Measurements from ENCODE around the gene PTBP1.
A peak's percentile ranks its signal among the peaks of the same experiment; 100 is the strongest.

Gene PTBP1

DNA sequence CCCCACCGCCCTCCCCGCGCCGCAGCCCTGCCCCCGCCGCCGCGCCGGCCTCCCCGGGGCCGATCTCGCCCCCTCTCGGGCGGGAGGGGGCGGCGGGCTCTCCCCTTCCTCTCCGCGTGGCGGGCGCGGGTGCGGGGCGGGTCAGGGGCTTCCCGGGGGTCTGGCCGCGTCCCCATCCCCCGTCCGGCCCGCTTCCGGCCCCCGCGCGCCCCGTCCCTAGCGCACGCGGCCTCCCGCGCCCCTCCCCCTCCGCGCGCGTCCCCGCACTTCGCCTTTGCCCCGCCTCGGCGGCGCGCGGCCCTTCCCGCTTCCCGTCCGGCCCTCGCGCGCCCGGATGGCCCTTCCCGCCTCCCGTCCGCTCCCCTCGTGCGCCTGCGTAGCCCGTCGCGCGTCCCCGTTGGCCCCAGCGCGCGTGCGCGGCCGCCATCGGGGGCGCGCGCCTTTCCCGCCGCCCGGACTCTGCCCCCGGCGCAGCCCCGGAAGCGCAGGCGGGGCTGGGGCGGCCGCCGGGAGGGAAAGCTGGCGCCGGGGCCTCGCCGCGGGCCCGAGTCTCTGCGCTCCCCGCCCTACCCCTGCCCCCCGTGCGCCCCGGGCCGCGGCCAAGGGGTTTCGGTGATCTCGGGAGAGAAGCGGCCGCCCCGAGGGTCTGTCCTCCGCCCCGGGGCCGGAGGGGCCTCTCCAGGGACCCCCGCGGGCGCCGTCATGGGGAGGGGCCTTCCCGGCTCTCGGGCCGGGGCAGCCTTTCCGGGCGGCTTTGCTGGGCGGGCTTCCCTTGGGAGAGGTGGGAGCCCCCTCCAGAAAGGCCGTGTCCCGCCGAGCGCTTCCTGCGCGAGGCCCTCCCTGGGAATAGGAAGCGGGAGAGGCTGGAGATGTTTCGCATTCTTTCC, 519 bp downstream of the PTBP1 start:
- DNase-seq (ENCODE audit: low read depth) = peak; percentile 85

- DNase-seq (ENCODE audit: low read depth) = no peak
These were observed 1.3 kb downstream of the PTBP1 start for GRCh38 chr19:798415-799075.

DNA sequence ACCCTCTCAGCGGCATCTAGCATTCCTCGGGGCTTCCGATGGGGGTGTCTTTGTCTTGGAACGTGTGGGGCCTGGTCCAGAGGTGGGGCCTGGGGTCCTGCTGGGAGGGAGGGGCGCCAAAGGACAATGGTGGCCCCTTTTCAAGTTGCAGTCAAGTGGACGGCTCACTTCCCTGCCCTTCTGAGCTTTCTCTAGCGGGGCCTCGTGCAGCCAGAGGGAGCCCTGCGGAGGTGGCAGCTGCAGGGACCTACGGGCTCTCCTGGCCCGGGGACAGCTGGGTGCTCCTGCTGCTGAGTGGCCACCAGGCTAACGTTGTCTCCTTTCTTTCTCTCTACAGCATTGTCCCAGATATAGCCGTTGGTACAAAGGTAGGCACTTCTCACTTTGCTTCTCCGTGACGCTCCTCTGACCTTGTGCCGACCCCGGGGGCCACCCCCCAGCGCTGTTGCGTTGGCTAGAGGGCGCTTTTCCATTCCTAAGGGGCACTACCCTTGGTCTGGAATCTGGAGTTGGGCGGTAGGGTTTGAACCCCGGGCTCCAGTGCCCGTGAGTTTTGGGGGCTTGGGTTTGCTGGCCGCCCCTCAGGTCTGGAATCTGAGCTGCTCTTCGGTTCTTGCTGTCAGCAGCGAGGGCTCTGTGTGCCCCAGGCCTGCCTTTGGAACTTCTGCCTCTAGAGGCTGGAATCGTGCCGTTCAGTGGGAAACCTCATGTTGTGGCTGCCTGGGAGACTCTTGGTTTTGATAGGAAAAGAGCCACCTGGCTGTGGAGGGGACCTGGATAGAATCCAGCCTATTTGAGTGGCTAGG, 2.0 kb downstream of the PTBP1 start:
- DNase-seq (ENCODE audit: low read depth) = no peak

- no peak for DNase-seq (ENCODE audit: low read depth)
These were observed 3.2 kb downstream of the PTBP1 start for GRCh38 chr19:800360-801029.

GRCh38 chr19:801030-801860, 4.0 kb downstream of the PTBP1 start:
- no peak for DNase-seq (ENCODE audit: low read depth)

- DNase-seq (ENCODE audit: low read depth) = no peak
These were observed 4.7 kb downstream of the PTBP1 start for GRCh38 chr19:801861-802497.

GRCh38 chr19:802498-803098, 5.3 kb downstream of the PTBP1 start:
- DNase-seq (ENCODE audit: low read depth) = no peak

DNA sequence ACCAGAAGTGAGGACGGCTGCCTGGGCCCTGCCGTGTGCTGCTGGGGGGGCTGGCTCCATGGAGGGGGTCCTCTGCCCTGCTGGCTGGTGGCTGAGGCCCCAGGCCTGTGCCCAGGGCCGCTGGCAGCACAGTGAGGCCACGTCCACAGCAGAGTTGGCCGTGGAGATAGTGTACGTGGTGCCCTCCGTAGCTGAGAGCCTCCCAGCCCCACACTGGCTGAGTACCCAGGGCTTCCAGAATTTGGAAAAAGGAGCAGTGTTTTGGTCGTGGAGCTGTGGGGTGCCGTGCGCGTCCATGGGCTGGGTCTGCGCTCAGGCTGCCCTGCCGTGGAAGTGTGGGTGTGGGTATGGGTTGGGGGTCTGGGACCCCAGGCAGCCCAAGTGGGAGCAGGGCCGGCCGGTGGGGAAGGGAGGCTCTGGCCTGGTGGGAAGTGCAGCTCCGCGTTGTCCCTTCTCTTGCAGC, 5.9 kb downstream of the PTBP1 start:
- DNase-seq (ENCODE audit: low read depth) = no peak

GRCh38 chr19:803686-804418, 6.6 kb downstream of the PTBP1 start:
- no peak for DNase-seq (ENCODE audit: low read depth)

- DNase-seq (ENCODE audit: low read depth) = no peak
These were observed 7.3 kb downstream of the PTBP1 start for GRCh38 chr19:804419-805165.

DNA sequence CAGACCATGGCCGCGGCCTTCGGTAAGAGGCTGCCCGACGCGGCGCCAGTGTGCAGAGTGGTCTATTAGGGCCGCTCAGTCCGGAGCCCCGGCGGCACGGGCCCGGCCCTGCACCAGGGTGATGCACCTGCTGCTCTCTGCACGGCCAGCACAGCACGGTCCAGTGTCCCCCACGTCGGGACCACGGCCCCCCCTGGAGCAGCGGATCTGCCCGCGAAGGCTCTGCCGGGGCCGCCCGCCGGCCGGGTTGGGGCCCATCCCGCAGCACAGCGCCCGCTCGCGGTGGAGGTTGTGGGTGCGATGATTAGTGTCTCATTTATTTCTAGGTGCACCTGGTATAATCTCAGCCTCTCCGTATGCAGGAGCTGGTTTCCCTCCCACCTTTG, 7.9 kb downstream of the PTBP1 start:
- DNase-seq (ENCODE audit: low read depth) = no peak

DNA sequence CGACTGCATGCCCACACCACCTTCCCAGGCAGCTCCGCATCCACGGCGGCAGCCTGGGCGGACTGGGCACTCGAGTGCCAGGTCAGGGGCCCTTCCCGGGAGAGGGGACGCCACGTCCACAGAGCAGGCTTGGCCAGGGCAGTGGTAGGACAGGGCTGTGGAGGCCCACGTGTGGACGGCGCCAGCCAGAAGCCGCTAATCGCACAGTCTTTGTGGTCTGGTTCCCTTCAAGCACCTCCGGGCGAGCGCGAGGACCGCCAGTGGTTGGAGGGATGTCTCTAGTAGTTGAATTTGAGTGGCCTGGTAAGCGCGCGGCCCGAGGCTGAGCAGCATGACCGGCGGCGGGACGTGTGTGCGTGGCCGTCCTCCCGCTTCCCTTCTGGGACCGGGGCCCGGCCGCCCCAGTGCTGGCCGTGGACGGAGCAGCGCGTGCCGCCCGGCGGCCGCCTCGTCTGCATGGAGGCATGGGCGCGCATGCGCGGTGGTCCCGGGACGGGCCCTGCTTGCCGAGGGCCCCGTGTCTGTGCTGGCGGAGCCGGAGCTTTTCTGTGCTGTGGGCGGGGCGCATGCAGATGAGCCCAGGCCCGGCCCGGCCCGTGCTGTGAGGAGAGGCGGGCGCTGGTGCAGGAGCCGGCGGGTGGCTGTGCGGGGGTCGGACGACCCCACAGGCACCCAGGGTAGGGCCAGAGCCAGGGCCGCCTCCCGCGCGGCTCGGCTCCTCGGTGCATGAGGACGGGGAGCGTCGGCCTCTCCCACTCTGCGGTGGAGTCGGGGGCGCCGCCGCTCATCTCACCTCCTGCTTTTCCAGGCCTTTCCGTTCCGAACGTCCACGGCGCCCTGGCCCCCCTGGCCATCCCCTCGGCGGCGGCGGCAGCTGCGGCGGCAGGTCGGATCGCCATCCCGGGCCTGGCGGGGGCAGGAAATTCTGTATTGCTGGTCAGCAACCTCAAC, 8.6 kb downstream of the PTBP1 start:
- DNase-seq (ENCODE audit: low read depth) = no peak

DNA sequence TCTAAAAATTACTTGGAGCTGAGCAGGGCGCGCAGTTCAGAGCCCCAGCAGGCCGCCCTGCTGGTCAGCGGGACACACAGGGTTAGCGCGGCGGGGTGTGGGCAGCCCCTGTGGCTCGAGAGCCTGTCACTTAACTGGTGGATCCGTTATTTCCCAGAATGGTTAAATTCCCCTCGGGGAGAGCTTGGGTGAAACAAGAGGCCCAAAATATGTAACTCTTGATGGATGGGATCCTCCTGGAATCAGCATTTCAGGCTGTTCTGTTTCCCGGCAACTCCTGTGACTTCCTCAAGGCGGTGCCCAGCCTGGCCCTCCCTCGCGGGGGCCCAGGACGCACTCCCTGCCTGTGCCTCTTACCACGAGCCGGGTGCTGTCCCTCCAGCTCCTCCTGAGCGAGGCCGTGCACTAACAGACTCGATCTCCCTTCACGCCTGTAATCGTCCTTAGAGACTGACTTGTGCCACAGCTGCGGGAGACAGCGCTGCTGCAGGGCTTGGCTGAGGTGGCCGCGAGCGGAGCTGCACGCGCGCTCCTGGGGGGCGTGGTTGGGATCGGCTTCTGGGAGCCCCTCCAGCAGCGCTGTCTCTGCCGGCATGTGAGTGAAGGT, 9.7 kb downstream of the PTBP1 start:
- DNase-seq (ENCODE audit: low read depth) = no peak

GRCh38 chr19:807627-808422, 10.6 kb downstream of the PTBP1 start:
- DNase-seq (ENCODE audit: low read depth) = no peak

- DNase-seq (ENCODE audit: low read depth) = no peak
These were observed 11.1 kb downstream of the PTBP1 start for GRCh38 chr19:808423-808775.

GRCh38 chr19:810077-810855, 13.0 kb downstream of the PTBP1 start:
- DNase-seq (ENCODE audit: low read depth) = no peak

All from activated T-helper 1 cell treated with Interleukin-2 at 50 U/mL for 16 hours (primary cell).